GM18505 (cell line): ENCODE data around the gene NES.

Experiments
- ATAC-seq: cut with Tn5 transposase; IDR thresholded peaks from one replicate; pipeline ENCODE4 v1.9.1; 2021; ENCODE audit not compliant: unreplicated experiment
- POLR2A ChIP-seq: IDR thresholded peaks from 4 replicates; pipeline ENCODE4 v1.6.1; 2011; ENCODE audit warnings: borderline replicate concordance; ENCODE audit not compliant: insufficient read depth, insufficient read length; ENCODE audit errors: extremely low read depth

The NES gene

GRCh38 chr1:156646738-156647211 lies 30.4 kb downstream of the NES start:
- no peak for ATAC-seq
- TF ChIP-seq POLR2A, result no peak

GRCh38 chr1:156645666-156646065 lies 31.5 kb downstream of the NES start:
- TF ChIP-seq POLR2A, result no peak
- ATAC-seq, result no peak

GRCh38 chr1:156645056-156645455 lies 32.2 kb downstream of the NES start:
- ATAC-seq, result no peak

GRCh38 chr1:156644640-156645039 lies 32.6 kb downstream of the NES start:
- no peak for TF ChIP-seq POLR2A
- ATAC-seq, result no peak

More at GRCh38 chr1:156645056-156645455, 32.2 kb downstream of the NES start:
- TF ChIP-seq POLR2A, result no peak

- no peak for TF ChIP-seq POLR2A
- no peak for ATAC-seq
These were observed 33.1 kb downstream of the NES start for GRCh38 chr1:156644146-156644545.

GRCh38 chr1:156643778-156644092 lies 33.5 kb downstream of the NES start:
- no peak for ATAC-seq
- TF ChIP-seq POLR2A, result no peak

GRCh38 chr1:156643049-156643777 lies 34.0 kb downstream of the NES start:
- no peak for TF ChIP-seq POLR2A
- no peak for ATAC-seq

GRCh38 chr1:156642265-156643048 lies 34.8 kb downstream of the NES start:
- ATAC-seq, result no peak
- no peak for TF ChIP-seq POLR2A

- no peak for TF ChIP-seq POLR2A
- ATAC-seq, result no peak
These were observed 35.4 kb downstream of the NES start, which contains the start of gene BCAN for GRCh38 chr1:156641761-156642264. BCAN (plus strand) TSS chr1:156642117; CDS start chr1:156646055, 3,938 bp downstream.

GRCh38 chr1:156640842-156641706 lies 36.1 kb downstream of the NES start:
- no peak for TF ChIP-seq POLR2A
- ATAC-seq, result no peak

GRCh38 chr1:156639601-156640101 lies 37.6 kb downstream of the NES start:
- ATAC-seq, result no peak
- no peak for TF ChIP-seq POLR2A

- TF ChIP-seq POLR2A, result no peak
- ATAC-seq, result no peak
These were observed 38.8 kb downstream of the NES start for GRCh38 chr1:156638189-156638985.
